HCT116 (cell line): ENCODE measurements around the gene LRRK1. TPM values are rescaled to one million over a fixed set of nuclear protein-coding genes. Genes with fewer than 3 reads are reported as not detected.

ENCODE experiments used
- ATAC-seq: fragments of 200-7000 bp; cut with Tn5 transposase; 2 replicates; pipeline ENCODE4 v1.9.1; 2020; ENCODE audit warnings: mild to moderate bottlenecking, moderate library complexity
- BruUV-seq: library from RNA; stranded (reverse); fragments of 400-500 nt; replicated peaks from 2 replicates; lab custom pipeline; 2021; lab: Mats Ljungman, UMichigan
- CTCF ChIA-PET: fragments of 300-600 bp; sonication (Branson Sonifier 250); formaldehyde crosslinking; loops from one replicate; lab custom pipeline; 2021; ENCODE audit warnings: antibody characterized with exemption; lab: Charles Lee
- POLR2A ChIA-PET: fragments of 300-600, 350-600 bp; sonication (Branson Sonifier 250); formaldehyde crosslinking; loops from one replicate; lab custom pipeline; 2021; ENCODE audit warnings: antibody characterized with exemption; lab: Charles Lee
- RAD21 ChIA-PET, 2 experiments: fragments of 300-600 bp; sonication (Branson Sonifier 250); formaldehyde crosslinking; loops; one replicate each; lab custom pipeline; 2023; ENCODE audit warnings: low total read pairs in 2 of 2; ENCODE audit not compliant: uncharacterized antibody in 2 of 2, unreplicated experiment in 2 of 2, low non-redundant PET in 1 of 2; lab: Charles Lee
- DNase-seq: peaks from one replicate; pipeline ENCODE4 v3.0.0-alpha.2; 2010; ENCODE audit warnings: low read depth, low spot score
- H2AFZ ChIP-seq: fragments of 200-600 bp; shearing (Covaris generic), sonication (generic); 2 replicates; pipeline ENCODE4 v1.6.1; 2017; ENCODE audit warnings: low read depth, mixed run types, mixed read lengths, antibody characterized with exemption, low read length; ENCODE audit not compliant: poor library complexity, severe bottlenecking
- H3K27ac ChIP-seq: 2 replicates; pipeline ENCODE4 v1.5.1; 2012; ENCODE audit warnings: low read depth, low read length
- H3K27me3 ChIP-seq: fragments of 200-600 bp; sonication (generic); 2 replicates; pipeline ENCODE4 v1.6.1; 2016; ENCODE audit warnings: mixed run types, low read length, mixed read lengths; ENCODE audit not compliant: insufficient read depth
- H3K36me3 ChIP-seq, 2 experiments: fragments of 200-500 bp in 1 of 2; fragments of 200-600 bp in 1 of 2; sonication (Bioruptor generic) in 1 of 2; sonication (generic) in 1 of 2; 2 replicates each; pipeline versions ENCODE4 v1.5.1 to v1.6.1; 2014 to 2016; ENCODE audit warnings: low read length in 2 of 2, inconsistent platforms in 1 of 2, mixed read lengths in 1 of 2, mixed run types in 1 of 2; ENCODE audit not compliant: insufficient read depth in 2 of 2, control insufficient read depth in 1 of 2
- H3K4me1 ChIP-seq, 2 experiments: fragments of 200-600 bp in 1 of 2; sonication (generic) in 1 of 2; 2 replicates each; pipeline versions ENCODE4 v1.5.1 to v1.6.1; 2012 to 2017; ENCODE audit warnings: low read length in 2 of 2, inconsistent platforms in 1 of 2, mild to moderate bottlenecking in 1 of 2, mixed read lengths in 1 of 2, mixed run types in 1 of 2, moderate library complexity in 1 of 2; ENCODE audit not compliant: insufficient read depth in 2 of 2, control insufficient read depth in 1 of 2
- H3K4me2 ChIP-seq: fragments of 200-600 bp; sonication (generic); 2 replicates; pipeline ENCODE4 v1.6.1; 2017; ENCODE audit warnings: mixed run types, low read length, mixed read lengths
- H3K4me3 ChIP-seq, 2 experiments: fragments of 200-600 bp in 1 of 2; sonication (generic) in 1 of 2; replicated peaks in 1 of 2; 2 replicates each; pipeline ENCODE4 v1.5.1; 2011 to 2016; ENCODE audit warnings: low read length in 2 of 2, control low read depth in 1 of 2, low read depth in 1 of 2, mild to moderate bottlenecking in 1 of 2, mixed read lengths in 1 of 2, mixed run types in 1 of 2
- H3K79me2 ChIP-seq: fragments of 200-600 bp; sonication (generic); 2 replicates; pipeline ENCODE4 v1.6.1; 2017; ENCODE audit warnings: mild to moderate bottlenecking, mixed run types, low read length, moderate library complexity, mixed read lengths; ENCODE audit not compliant: insufficient read depth
- H3K9ac ChIP-seq: fragments of 200-600 bp; sonication (generic); 2 replicates; pipeline ENCODE4 v1.6.1; 2016; ENCODE audit warnings: low read length, mixed read lengths
- H3K9me2 ChIP-seq: fragments of 200-600 bp; sonication (generic), shearing (Covaris generic); 2 replicates; pipeline ENCODE4 v1.6.1; 2017; ENCODE audit warnings: mixed run types, mild to moderate bottlenecking, moderate library complexity; ENCODE audit not compliant: insufficient read depth
- H3K9me3 ChIP-seq, 2 experiments: fragments of 200-500 bp in 1 of 2; fragments of 200-600 bp in 1 of 2; sonication (Bioruptor generic) in 1 of 2; sonication (generic) in 1 of 2; 2 replicates each; pipeline ENCODE4 v1.6.1; 2014 to 2017; ENCODE audit warnings: low read length in 2 of 2, mixed read lengths in 2 of 2, inconsistent platforms in 1 of 2, low read depth in 1 of 2, mild to moderate bottlenecking in 1 of 2, mixed run types in 1 of 2, moderate library complexity in 1 of 2; ENCODE audit not compliant: control insufficient read depth in 1 of 2, insufficient read depth in 1 of 2
- H4K20me1 ChIP-seq: fragments of 200-600 bp; sonication (generic), shearing (Covaris generic); 2 replicates; pipeline ENCODE4 v1.6.1; 2017; ENCODE audit warnings: mixed run types, mild to moderate bottlenecking, moderate library complexity; ENCODE audit not compliant: insufficient read depth
- CEBPB ChIP-seq: IDR thresholded peaks from 2 replicates; pipeline ENCODE4 v1.6.1; 2012; ENCODE audit warnings: low read depth
- CTCF ChIP-seq, 3 experiments: fragments of 200-600 bp in 1 of 3; sonication (generic) in 1 of 3; IDR thresholded peaks in 2 of 3; conservative IDR thresholded peaks in 1 of 3; 2 replicates each; pipeline ENCODE4 v1.5.1; 2012 to 2017; ENCODE audit warnings: low read depth in 2 of 3, low read length in 2 of 3, antibody characterized with exemption in 1 of 3, borderline replicate concordance in 1 of 3, control low read depth in 1 of 3, mild to moderate bottlenecking in 1 of 3, mixed read lengths in 1 of 3, mixed run types in 1 of 3, moderate library complexity in 1 of 3; ENCODE audit not compliant: insufficient read depth in 1 of 3
- EZH2phosphoT487 ChIP-seq: fragments of 200-600 bp; IDR thresholded peaks from 2 replicates; pipeline ENCODE4 v1.6.1; 2018; ENCODE audit warnings: antibody characterized with exemption, borderline replicate concordance
- POLR2A ChIP-seq: IDR thresholded peaks from 2 replicates; pipeline ENCODE4 v1.7.0; 2011; ENCODE audit warnings: borderline replicate concordance; ENCODE audit not compliant: insufficient read depth, insufficient read length; ENCODE audit errors: extremely low read depth
- POLR2AphosphoS5 ChIP-seq: IDR thresholded peaks from 2 replicates; pipeline ENCODE4 v1.6.1; 2011; ENCODE audit warnings: mild to moderate bottlenecking, low read depth, low read length, moderate library complexity
- SP1 ChIP-seq: IDR thresholded peaks from 2 replicates; pipeline ENCODE4 v1.6.1; 2012; ENCODE audit warnings: low read depth
- SRF ChIP-seq: IDR thresholded peaks from 2 replicates; pipeline ENCODE4 v1.6.1; 2012; ENCODE audit warnings: low read depth
- ZBTB33 ChIP-seq: IDR thresholded peaks from 2 replicates; pipeline ENCODE4 v1.6.1; 2011; ENCODE audit warnings: mild to moderate bottlenecking, low read length, moderate library complexity; ENCODE audit not compliant: insufficient replicate concordance; ENCODE audit errors: extremely low read depth
- ZFX ChIP-seq: fragments of 450-650 bp; IDR thresholded peaks from 2 replicates; pipeline ENCODE4 v1.6.1; 2017
- intact Hi-C: fragments of 100-400 bp; cut with micrococcal nuclease; formaldehyde crosslinking; loops from 2 replicates; pipeline ENCODE4 v1.10.0; 2022
- total RNA-seq: library from RNA; stranded (reverse); gene quantifications from one replicate; pipeline ENCODE4 v1.2.1, GENCODE V29; 2021; ENCODE audit not compliant: unreplicated experiment
- TF ChIP-seq, protein P1 (sequence below): IDR thresholded peaks from 2 replicates; pipeline ENCODE4 v1.6.1; 2012; ENCODE audit warnings: low read depth
- TF ChIP-seq, protein P2 (sequence below): IDR thresholded peaks from 2 replicates; pipeline ENCODE4 v1.6.1; 2012

The LRRK1 gene
- total RNA-seq, 1 experiment from 2014 or later = 21.6 TPM

DNA sequence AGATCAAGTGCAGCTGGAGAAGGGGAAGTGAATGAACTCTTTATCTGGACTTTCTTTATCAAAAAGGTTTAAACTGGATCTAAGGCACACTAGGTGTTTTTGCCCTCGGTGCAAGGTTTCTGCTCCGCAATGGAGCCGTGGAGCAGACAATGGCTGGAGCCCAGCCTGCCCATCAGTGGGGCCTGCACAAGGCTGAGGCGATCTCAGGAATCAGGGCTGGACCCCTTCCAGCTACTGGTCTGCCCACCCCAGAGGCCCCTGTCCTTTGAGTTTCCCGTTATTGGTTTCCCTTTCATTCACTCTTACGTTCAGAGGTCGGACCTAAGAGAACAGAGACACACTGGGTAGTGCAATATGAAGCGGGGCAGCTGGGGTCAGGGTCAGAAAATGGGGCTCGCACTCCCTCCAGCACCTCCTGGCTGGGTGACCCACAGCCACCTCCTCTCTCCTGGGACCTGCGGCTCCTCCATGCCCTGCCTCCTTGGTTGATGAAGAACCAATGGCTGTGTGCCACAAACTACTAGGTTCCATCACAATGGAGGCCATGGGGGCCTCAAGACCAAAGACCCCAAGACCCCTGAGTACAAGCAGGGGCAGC lies 168.1 kb downstream of the LRRK1 start:
- intact Hi-C loops = loop anchor here (10.0 kb wide), 1 partner anchor 72 kb away; no protein-coding TSS in a partner anchor
- H3K4me1 ChIP-seq = peaks cover 0 to 9% of the 10 kb centered on the region in 2 experiments; a peak in 1 of 4 replicates
- no peak overlapping the region for H3K9ac ChIP-seq
- no peaks in the 10 kb centered on the region for H4K20me1 ChIP-seq
- H3K27ac ChIP-seq = no peak overlapping the region
- H3K9me3 ChIP-seq = no peaks in the 10 kb centered on the region
- H3K27me3 ChIP-seq = no peaks in the 10 kb centered on the region
- no TSS peak for BruUV-seq
- DNase-seq (no peak), ATAC-seq (no peak)
- H3K4me3 ChIP-seq = no peak overlapping the region
- POLR2A ChIA-PET = no interaction called here
- RAD21 ChIA-PET = no interaction called here
- no peak overlapping the region for H3K4me2 ChIP-seq
- TF ChIP-seq, protein P1, sequence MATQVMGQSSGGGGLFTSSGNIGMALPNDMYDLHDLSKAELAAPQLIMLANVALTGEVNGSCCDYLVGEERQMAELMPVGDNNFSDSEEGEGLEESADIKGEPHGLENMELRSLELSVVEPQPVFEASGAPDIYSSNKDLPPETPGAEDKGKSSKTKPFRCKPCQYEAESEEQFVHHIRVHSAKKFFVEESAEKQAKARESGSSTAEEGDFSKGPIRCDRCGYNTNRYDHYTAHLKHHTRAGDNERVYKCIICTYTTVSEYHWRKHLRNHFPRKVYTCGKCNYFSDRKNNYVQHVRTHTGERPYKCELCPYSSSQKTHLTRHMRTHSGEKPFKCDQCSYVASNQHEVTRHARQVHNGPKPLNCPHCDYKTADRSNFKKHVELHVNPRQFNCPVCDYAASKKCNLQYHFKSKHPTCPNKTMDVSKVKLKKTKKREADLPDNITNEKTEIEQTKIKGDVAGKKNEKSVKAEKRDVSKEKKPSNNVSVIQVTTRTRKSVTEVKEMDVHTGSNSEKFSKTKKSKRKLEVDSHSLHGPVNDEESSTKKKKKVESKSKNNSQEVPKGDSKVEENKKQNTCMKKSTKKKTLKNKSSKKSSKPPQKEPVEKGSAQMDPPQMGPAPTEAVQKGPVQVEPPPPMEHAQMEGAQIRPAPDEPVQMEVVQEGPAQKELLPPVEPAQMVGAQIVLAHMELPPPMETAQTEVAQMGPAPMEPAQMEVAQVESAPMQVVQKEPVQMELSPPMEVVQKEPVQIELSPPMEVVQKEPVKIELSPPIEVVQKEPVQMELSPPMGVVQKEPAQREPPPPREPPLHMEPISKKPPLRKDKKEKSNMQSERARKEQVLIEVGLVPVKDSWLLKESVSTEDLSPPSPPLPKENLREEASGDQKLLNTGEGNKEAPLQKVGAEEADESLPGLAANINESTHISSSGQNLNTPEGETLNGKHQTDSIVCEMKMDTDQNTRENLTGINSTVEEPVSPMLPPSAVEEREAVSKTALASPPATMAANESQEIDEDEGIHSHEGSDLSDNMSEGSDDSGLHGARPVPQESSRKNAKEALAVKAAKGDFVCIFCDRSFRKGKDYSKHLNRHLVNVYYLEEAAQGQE = no peak
- no peak for TF ChIP-seq CEBPB
- no peak for TF ChIP-seq SRF
- no peak for TF ChIP-seq CTCF (IDR thresholded peaks at IDR 0.05 in 2 of 3, conservative IDR thresholded peaks at IDR 0.05 in 1 of 3; ENCODE audit: borderline replicate concordance in 1 of 3, insufficient read depth in 1 of 3, low read depth in 2 of 3, low read length in 2 of 3)
- no peak for TF ChIP-seq ZBTB33
- no peak for TF ChIP-seq EZH2phosphoT487
- no peak for TF ChIP-seq SP1
- no peak for TF ChIP-seq ZFX
- TF ChIP-seq, protein P2, sequence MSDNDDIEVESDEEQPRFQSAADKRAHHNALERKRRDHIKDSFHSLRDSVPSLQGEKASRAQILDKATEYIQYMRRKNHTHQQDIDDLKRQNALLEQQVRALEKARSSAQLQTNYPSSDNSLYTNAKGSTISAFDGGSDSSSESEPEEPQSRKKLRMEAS = no peak
- no peak for TF ChIP-seq POLR2A
- TF ChIP-seq POLR2AphosphoS5 = no peak
- H2AFZ ChIP-seq = no peak overlapping the region
- CTCF ChIA-PET = interaction anchor here (1.2 kb wide), 1 partner anchor 171 kb away, joined by 4 read pairs; no protein-coding TSS in a partner anchor
- H3K36me3 ChIP-seq = no peaks in the 10 kb centered on the region
- no peaks in the 10 kb centered on the region for H3K79me2 ChIP-seq
- H3K9me2 ChIP-seq = no peaks in the 10 kb centered on the region
